Thoracic aorta (tissue), 2 donors: Measurements from ENCODE around the gene GABPB2. TPM values are rescaled to one million over a fixed set of nuclear protein-coding genes. Genes with fewer than 3 reads are reported as not detected.

Source experiments
- ATAC-seq: fragments of 150-250 bp; one replicate; pipeline ENCODE4 v1.8.0; 2017; ENCODE audit warnings: low read depth; ENCODE audit not compliant: insufficient number of reproducible peaks, low FRiP score
- DNase-seq: peaks from one replicate; pipeline ENCODE4 v3.0.0-alpha.2; 2020; ENCODE audit warnings: low spot score
- H3K27ac ChIP-seq, 2 donors: fragments of 200-600 bp; sonication (generic); 1 replicate in 1 of 2; 2 replicates in 1 of 2; pipeline ENCODE4 v1.5.1; 2016; ENCODE audit warnings: mild to moderate bottlenecking in 2 of 2, moderate library complexity in 2 of 2
- H3K27me3 ChIP-seq: fragments of 200-600 bp; sonication (generic); replicated peaks from 2 replicates; pipeline ENCODE4 v1.6.0; 2016; ENCODE audit warnings: mild to moderate bottlenecking; ENCODE audit not compliant: insufficient read depth
- H3K36me3 ChIP-seq: fragments of 200-600 bp; sonication (generic); one replicate; pipeline ENCODE4 v1.5.1; 2016
- H3K4me1 ChIP-seq, 2 donors: fragments of 200-600 bp; sonication (generic); 1 replicate in 1 of 2; 2 replicates in 1 of 2; pipeline versions ENCODE4 v1.5.1 to v1.6.0; 2016; ENCODE audit warnings: low read depth in 2 of 2, mild to moderate bottlenecking in 1 of 2; ENCODE audit not compliant: control insufficient read depth in 1 of 2
- H3K4me3 ChIP-seq: fragments of 200-600 bp; sonication (generic); 2 replicates; pipeline ENCODE4 v1.5.1; 2016; ENCODE audit warnings: mild to moderate bottlenecking
- H3K9me3 ChIP-seq: fragments of 200-600 bp; sonication (generic); 2 replicates; pipeline ENCODE4 v1.5.1; 2016
- CTCF ChIP-seq: fragments of 200-600 bp; sonication (generic); IDR thresholded peaks from one replicate; pipeline ENCODE4 v1.5.1; 2019; ENCODE audit warnings: antibody characterized with exemption
- total RNA-seq, 2 donors: library from RNA; depleted of rRNA; stranded (reverse); fragments of >200 nt; gene quantifications; one replicate each; pipeline versions ENCODE4 v1.1.0 to v1.2.3, GENCODE V29; 2016

GABPB2 gene
- total RNA-seq, 2 donors from 2014 or later: 24.6 to 33.0 TPM

DNA sequence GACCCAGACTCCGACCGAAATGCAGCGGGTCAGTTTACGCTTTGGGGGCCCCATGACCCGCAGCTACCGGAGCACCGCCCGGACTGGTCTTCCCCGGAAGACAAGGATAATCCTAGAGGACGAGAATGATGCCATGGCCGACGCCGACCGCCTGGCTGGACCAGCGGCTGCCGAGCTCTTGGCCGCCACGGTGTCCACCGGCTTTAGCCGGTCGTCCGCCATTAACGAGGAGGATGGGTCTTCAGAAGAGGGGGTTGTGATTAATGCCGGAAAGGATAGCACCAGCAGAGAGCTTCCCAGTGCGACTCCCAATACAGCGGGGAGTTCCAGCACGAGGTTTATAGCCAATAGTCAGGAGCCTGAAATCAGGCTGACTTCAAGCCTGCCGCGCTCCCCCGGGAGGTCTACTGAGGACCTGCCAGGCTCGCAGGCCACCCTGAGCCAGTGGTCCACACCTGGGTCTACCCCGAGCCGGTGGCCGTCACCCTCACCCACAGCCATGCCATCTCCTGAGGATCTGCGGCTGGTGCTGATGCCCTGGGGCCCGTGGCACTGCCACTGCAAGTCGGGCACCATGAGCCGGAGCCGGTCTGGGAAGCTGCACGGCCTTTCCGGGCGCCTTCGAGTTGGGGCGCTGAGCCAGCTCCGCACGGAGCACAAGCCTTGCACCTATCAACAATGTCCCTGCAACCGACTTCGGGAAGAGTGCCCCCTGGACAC lies 22.5 kb upstream of the GABPB2 start:
- Histone ChIP-seq H3K4me1 (peaks cover 13 to 27% of the 10 kb centered on the region in 2 donors), H3K36me3 (peaks cover 13% of the 10 kb centered on the region), H3K27me3 (no peaks in the 10 kb centered on the region), H3K9me3 (no peaks in the 10 kb centered on the region), H3K4me3 (peak overlapping the region; percentile 95), H3K27ac (peak overlapping the region; percentile 83 to 89)
- ATAC-seq (peak; percentile 61), DNase-seq (peak; percentile 20)
- peak; percentile 52 for TF ChIP-seq CTCF

DNA sequence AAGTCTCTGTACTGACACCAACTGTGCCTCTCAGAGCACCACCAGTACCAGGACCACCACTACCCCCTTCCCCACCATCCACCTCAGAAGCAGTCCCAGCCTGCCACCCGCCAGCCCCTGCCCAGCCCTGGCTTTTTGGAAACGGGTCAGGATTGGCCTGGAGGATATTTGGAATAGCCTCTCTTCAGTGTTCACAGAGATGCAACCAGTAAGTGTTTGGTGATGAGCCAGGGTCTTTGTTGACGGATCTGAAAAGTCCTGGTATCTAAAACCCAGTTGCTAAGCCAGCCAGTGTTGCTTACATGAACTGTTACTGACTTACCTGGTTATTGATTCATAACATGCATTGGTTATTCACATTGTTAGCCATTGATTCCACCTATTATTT lies 21.9 kb upstream of the GABPB2 start:
- no peak for TF ChIP-seq CTCF
- H3K27me3 ChIP-seq: no peaks in the 10 kb centered on the region
- H3K9me3 ChIP-seq: no peaks in the 10 kb centered on the region
- ATAC-seq (no peak), DNase-seq (no peak)
- H3K4me3 ChIP-seq: peak overlapping the region; percentile 95
- H3K4me1 ChIP-seq: peaks cover 13 to 27% of the 10 kb centered on the region in 2 donors
- peaks cover 18% of the 10 kb centered on the region for H3K36me3 ChIP-seq
- H3K27ac ChIP-seq: peak overlapping the region; percentile 83 to 89

- no peak for TF ChIP-seq CTCF
- ATAC-seq (no peak), DNase-seq (no peak)
- Histone ChIP-seq H3K27me3 (no peaks in the 10 kb centered on the region), H3K36me3 (peaks cover 26% of the 10 kb centered on the region), H3K4me1 (peaks cover 13 to 27% of the 10 kb centered on the region in 2 donors), H3K27ac (no peak overlapping the region), H3K4me3 (no peak overlapping the region), H3K9me3 (no peaks in the 10 kb centered on the region)
These were observed 21.1 kb upstream of the GABPB2 start for GRCh38 chr1:151049458-151049857.

- Histone ChIP-seq H3K27ac (no peak overlapping the region), H3K4me3 (no peak overlapping the region), H3K4me1 (peaks cover 13 to 28% of the 10 kb centered on the region in 2 donors), H3K9me3 (no peaks in the 10 kb centered on the region), H3K36me3 (peaks cover 34% of the 10 kb centered on the region), H3K27me3 (no peaks in the 10 kb centered on the region)
- no peak for DNase-seq
- TF ChIP-seq CTCF: no peak
- ATAC-seq: no peak
These were observed 20.4 kb upstream of the GABPB2 start for GRCh38 chr1:151050051-151050688.

DNA sequence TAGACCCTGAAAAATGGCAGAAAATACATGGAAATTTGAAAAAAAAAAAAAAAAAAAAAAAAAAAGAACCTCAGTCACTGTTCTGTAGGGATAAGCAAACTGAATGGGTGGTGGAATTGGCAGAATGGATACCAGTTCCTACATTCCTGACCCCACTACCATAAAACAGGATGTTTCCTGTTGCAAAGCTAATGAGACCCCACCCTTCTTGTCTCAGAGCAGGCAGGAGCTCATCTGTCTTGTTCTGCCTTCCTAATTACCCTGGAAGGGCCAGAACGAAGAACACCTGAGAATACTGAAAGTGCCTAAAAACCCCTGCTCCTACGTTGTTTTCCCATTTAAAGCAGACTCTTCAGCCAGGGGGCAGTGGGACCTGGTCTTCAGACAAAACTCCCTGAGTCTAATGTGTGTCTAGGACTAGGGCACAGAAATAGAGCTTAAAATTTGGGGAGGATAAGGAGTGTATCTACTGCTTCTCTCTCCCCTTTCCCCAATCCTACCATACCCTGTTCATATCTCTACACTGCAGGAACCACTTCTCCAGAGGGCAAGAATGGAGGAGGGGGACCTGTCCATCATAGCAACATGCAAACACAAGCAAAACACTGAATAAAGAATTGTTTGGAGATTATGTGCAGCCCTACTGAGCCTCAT lies 19.1 kb upstream of the GABPB2 start:
- Histone ChIP-seq H3K27ac (no peak overlapping the region), H3K27me3 (no peaks in the 10 kb centered on the region), H3K4me3 (no peak overlapping the region), H3K36me3 (peaks cover 42% of the 10 kb centered on the region), H3K9me3 (no peaks in the 10 kb centered on the region), H3K4me1 (peaks cover 25 to 41% of the 10 kb centered on the region in 2 donors)
- TF ChIP-seq CTCF: no peak
- ATAC-seq (no peak), DNase-seq (no peak)
